Measurements from ENCODE around the gene MAP4K2.

The MAP4K2 gene

GRCh38 chr11:64774144-64774543 lies 28.9 kb downstream of the MAP4K2 start:
- DNase-seq (ENCODE audit: extremely low read depth, low read depth), result no peak
- TF ChIP-seq, protein P1, sequence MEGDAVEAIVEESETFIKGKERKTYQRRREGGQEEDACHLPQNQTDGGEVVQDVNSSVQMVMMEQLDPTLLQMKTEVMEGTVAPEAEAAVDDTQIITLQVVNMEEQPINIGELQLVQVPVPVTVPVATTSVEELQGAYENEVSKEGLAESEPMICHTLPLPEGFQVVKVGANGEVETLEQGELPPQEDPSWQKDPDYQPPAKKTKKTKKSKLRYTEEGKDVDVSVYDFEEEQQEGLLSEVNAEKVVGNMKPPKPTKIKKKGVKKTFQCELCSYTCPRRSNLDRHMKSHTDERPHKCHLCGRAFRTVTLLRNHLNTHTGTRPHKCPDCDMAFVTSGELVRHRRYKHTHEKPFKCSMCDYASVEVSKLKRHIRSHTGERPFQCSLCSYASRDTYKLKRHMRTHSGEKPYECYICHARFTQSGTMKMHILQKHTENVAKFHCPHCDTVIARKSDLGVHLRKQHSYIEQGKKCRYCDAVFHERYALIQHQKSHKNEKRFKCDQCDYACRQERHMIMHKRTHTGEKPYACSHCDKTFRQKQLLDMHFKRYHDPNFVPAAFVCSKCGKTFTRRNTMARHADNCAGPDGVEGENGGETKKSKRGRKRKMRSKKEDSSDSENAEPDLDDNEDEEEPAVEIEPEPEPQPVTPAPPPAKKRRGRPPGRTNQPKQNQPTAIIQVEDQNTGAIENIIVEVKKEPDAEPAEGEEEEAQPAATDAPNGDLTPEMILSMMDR (IDR thresholded peaks at IDR 0.05; ENCODE audit: low read depth, low read length), result no peak

GRCh38 chr11:64772303-64773018 lies 30.6 kb downstream of the MAP4K2 start:
- DNase-seq (ENCODE audit: extremely low read depth, low read depth), result no peak
- TF ChIP-seq, protein P1 (IDR thresholded peaks at IDR 0.05; ENCODE audit: low read depth, low read length), result no peak

DNA sequence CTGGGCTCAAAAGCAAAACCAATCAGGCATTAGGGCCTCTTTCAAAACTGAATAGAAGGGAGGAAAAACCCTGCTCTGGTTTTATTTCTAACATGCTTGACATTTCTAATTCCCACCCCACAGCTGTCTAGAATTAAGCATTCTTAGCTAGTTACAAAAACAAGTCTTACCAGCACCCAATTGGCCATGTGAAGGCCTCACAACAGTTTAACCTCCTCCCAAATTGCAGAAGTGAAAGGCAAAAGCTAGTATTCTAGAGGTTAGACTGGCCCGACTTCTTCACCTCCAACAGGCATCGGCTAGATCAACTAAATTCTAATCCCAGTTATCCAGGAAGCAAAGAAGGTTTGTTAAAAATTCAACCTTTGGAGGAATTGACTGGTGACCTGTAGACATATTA lies 31.2 kb downstream of the MAP4K2 start:
- no peak for DNase-seq (ENCODE audit: extremely low read depth, low read depth)
- TF ChIP-seq, protein P1 (IDR thresholded peaks at IDR 0.05; ENCODE audit: low read depth, low read length), result no peak

GRCh38 chr11:64770120-64770519 lies 32.9 kb downstream of the MAP4K2 start:
- TF ChIP-seq, protein P1 (IDR thresholded peaks at IDR 0.05; ENCODE audit: low read depth, low read length), result no peak
- DNase-seq (ENCODE audit: extremely low read depth, low read depth), result no peak

DNA sequence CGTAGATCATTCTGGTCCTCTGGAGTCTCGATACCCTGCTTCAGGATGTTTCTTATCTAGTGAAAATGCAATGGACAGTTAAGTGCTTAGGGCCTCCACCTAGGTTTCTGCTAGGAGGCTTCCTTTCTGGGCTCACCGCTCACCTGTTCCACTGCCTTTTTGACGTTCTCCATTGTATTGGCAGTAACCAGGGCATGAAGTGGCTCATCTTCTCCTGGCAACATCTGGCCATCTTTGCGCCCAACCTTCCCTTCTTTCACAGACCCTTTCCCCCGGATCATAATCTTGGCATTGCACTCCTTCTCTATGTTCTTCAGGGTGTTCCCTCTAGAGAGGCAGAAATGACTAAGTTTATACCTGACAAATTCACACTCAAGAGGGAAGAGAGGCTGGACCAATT lies 33.7 kb downstream of the MAP4K2 start:
- TF ChIP-seq, protein P1 (IDR thresholded peaks at IDR 0.05; ENCODE audit: low read depth, low read length), result no peak

DNA sequence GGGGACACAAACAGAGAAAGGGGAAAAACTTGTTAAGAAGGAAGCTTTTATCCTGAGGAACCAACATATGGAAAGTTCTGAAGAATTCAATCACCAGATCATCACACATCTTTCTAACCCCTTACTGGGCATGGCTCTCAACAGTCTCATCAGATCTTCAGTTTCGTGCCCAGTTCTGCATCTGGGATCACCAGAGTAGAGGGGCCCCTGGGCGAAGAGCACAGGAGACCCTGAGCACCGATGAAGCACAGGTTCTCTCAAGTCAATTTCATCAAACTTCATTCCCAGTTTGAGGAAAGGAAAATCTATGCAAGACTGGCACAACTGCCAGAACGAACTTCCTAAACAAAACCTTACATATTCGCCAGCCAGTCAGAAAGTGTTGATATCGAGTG lies 34.7 kb downstream of the MAP4K2 start:
- TF ChIP-seq, protein P1 (IDR thresholded peaks at IDR 0.05; ENCODE audit: low read depth, low read length), result no peak
- no peak for DNase-seq (ENCODE audit: extremely low read depth, low read depth)

More for the DNA sequence above, 33.7 kb downstream of the MAP4K2 start:
- no peak for DNase-seq (ENCODE audit: extremely low read depth, low read depth)

- TF ChIP-seq, protein P1 (IDR thresholded peaks at IDR 0.05; ENCODE audit: low read depth, low read length), result peak; percentile 75
- DNase-seq (ENCODE audit: extremely low read depth, low read depth), result no peak
These were observed 35.4 kb downstream of the MAP4K2 start for GRCh38 chr11:64767344-64768299.

Measured in AG09319 (cell line).